ENCODE measurements around the gene C17orf58.

DNA sequence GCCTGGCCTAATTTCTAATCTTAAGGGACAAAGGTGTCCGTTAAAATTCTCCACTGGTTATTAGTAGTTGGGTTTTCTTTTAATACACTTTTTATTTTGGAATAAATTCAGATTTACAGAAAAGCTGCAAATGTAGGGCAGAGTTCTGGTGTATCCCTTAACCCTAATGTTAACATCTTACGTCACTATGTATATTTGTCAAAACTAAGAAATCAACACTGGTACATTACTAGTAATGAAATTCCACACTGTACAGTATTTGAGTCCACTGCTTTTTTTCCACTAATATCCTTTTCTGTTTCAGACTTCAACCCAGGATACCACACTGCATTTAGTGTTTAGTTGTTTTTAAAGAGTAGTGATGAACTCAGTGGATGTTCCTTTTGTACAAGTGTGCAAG, 20.6 kb upstream of the C17orf58 start:
- TF ChIP-seq, protein P1, sequence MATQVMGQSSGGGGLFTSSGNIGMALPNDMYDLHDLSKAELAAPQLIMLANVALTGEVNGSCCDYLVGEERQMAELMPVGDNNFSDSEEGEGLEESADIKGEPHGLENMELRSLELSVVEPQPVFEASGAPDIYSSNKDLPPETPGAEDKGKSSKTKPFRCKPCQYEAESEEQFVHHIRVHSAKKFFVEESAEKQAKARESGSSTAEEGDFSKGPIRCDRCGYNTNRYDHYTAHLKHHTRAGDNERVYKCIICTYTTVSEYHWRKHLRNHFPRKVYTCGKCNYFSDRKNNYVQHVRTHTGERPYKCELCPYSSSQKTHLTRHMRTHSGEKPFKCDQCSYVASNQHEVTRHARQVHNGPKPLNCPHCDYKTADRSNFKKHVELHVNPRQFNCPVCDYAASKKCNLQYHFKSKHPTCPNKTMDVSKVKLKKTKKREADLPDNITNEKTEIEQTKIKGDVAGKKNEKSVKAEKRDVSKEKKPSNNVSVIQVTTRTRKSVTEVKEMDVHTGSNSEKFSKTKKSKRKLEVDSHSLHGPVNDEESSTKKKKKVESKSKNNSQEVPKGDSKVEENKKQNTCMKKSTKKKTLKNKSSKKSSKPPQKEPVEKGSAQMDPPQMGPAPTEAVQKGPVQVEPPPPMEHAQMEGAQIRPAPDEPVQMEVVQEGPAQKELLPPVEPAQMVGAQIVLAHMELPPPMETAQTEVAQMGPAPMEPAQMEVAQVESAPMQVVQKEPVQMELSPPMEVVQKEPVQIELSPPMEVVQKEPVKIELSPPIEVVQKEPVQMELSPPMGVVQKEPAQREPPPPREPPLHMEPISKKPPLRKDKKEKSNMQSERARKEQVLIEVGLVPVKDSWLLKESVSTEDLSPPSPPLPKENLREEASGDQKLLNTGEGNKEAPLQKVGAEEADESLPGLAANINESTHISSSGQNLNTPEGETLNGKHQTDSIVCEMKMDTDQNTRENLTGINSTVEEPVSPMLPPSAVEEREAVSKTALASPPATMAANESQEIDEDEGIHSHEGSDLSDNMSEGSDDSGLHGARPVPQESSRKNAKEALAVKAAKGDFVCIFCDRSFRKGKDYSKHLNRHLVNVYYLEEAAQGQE (IDR thresholded peaks at IDR 0.05; ENCODE audit: low read depth, low read length) = no peak
- TF ChIP-seq GABPA (IDR thresholded peaks at IDR 0.05; ENCODE audit: low read depth) (no peak), FOXM1 (IDR thresholded peaks at IDR 0.05; ENCODE audit: low read depth) (no peak), EP300 (IDR thresholded peaks at IDR 0.05; ENCODE audit: borderline replicate concordance in 1 of 2, low read depth in 1 of 2, low read length in 1 of 2) (no peak)
- TF ChIP-seq, protein P2, sequence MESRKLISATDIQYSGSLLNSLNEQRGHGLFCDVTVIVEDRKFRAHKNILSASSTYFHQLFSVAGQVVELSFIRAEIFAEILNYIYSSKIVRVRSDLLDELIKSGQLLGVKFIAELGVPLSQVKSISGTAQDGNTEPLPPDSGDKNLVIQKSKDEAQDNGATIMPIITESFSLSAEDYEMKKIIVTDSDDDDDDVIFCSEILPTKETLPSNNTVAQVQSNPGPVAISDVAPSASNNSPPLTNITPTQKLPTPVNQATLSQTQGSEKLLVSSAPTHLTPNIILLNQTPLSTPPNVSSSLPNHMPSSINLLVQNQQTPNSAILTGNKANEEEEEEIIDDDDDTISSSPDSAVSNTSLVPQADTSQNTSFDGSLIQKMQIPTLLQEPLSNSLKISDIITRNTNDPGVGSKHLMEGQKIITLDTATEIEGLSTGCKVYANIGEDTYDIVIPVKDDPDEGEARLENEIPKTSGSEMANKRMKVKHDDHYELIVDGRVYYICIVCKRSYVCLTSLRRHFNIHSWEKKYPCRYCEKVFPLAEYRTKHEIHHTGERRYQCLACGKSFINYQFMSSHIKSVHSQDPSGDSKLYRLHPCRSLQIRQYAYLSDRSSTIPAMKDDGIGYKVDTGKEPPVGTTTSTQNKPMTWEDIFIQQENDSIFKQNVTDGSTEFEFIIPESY (IDR thresholded peaks at IDR 0.05; ENCODE audit: borderline replicate concordance, low read depth) = no peak
